IMR-90 (cell line): ENCODE results near the gene PTCH1. TPM values are rescaled to one million over a fixed set of nuclear protein-coding genes. Genes with fewer than 3 reads are reported as not detected.

ENCODE experiments used
- ATAC-seq: fragments of 200-7000 bp; cut with Tn5 transposase; 2 replicates; pipeline ENCODE4 v1.9.1; 2020; ENCODE audit warnings: low read depth, mild to moderate bottlenecking, moderate library complexity
- BruUV-seq: library from RNA; stranded (reverse); fragments of 400-500 nt; replicated peaks from 2 replicates; lab custom pipeline; 2021; lab: Mats Ljungman, UMichigan
- CTCF ChIA-PET: fragments of 300-600 bp; formaldehyde crosslinking; extraction: SDS; loops from one replicate; lab custom pipeline; 2021; ENCODE audit warnings: antibody characterized with exemption; lab: Yijun Ruan, JAX
- POLR2A ChIA-PET: fragments of 300-600 bp; sonication (Branson Sonifier 250); formaldehyde crosslinking; loops from one replicate; lab custom pipeline; 2022; ENCODE audit warnings: antibody characterized with exemption; ENCODE audit not compliant: unreplicated experiment; lab: Charles Lee
- DNase-seq: peaks from one replicate; pipeline ENCODE4 v3.0.0; 2013
- H2AFZ ChIP-seq: replicated peaks from 2 replicates; pipeline ENCODE3; 2013; ENCODE audit warnings: low read length, mild to moderate bottlenecking; ENCODE audit not compliant: poor library complexity
- H2AK5ac ChIP-seq: 2 replicates; pipeline ENCODE4 v1.6.1; 2013; ENCODE audit warnings: low read depth, low read length, inconsistent platforms
- H2AK9ac ChIP-seq: replicated peaks from 2 replicates; pipeline ENCODE3; 2013; ENCODE audit warnings: mild to moderate bottlenecking, low read depth, low read length, moderate library complexity; ENCODE audit not compliant: poor library complexity
- H2BK120ac ChIP-seq: 2 replicates; pipeline ENCODE4 v1.6.1; 2013; ENCODE audit warnings: low read depth, low read length, inconsistent platforms
- H2BK15ac ChIP-seq: 3 replicates; pipeline ENCODE4 v1.6.1; 2013; ENCODE audit warnings: low read depth, low read length, inconsistent platforms
- H2BK20ac ChIP-seq: 2 replicates; pipeline ENCODE4 v1.6.1; 2013; ENCODE audit warnings: low read depth, mild to moderate bottlenecking, inconsistent platforms, low read length, moderate library complexity
- H2BK5ac ChIP-seq: 2 replicates; pipeline ENCODE4 v1.6.1; 2013; ENCODE audit warnings: mild to moderate bottlenecking, low read depth, low read length, inconsistent platforms; ENCODE audit not compliant: poor library complexity, severe bottlenecking
- H3K14ac ChIP-seq: replicated peaks from 2 replicates; pipeline ENCODE4 v1.6.1; 2013; ENCODE audit warnings: low read depth, low read length, inconsistent platforms
- H3K18ac ChIP-seq: 2 replicates; pipeline ENCODE4 v1.6.1; 2013; ENCODE audit warnings: low read depth, low read length, control low read depth
- H3K23ac ChIP-seq: 2 replicates; pipeline ENCODE4 v1.6.1; 2013; ENCODE audit warnings: low read depth, low read length, inconsistent platforms
- H3K27ac ChIP-seq: 2 replicates; pipeline ENCODE4 v1.5.1; 2013; ENCODE audit warnings: mild to moderate bottlenecking, control low read depth, low read length; ENCODE audit not compliant: insufficient read depth
- H3K27me3 ChIP-seq: 2 replicates; pipeline ENCODE4 v1.6.1; 2013; ENCODE audit warnings: low read length; ENCODE audit not compliant: control insufficient read depth, insufficient read depth
- H3K36me3 ChIP-seq: 2 replicates; pipeline ENCODE4 v1.6.1; 2013; ENCODE audit warnings: low read length, mixed read lengths; ENCODE audit not compliant: control insufficient read depth, insufficient read depth
- H3K4ac ChIP-seq: 2 replicates; pipeline ENCODE4 v1.6.1; 2013; ENCODE audit warnings: low read depth, low read length, inconsistent platforms
- H3K4me1 ChIP-seq: 2 replicates; pipeline ENCODE4 v1.6.1; 2013; ENCODE audit warnings: low read length, mixed read lengths; ENCODE audit not compliant: control insufficient read depth, insufficient read depth
- H3K4me2 ChIP-seq: 2 replicates; pipeline ENCODE4 v1.6.1; 2013; ENCODE audit warnings: low read depth, mild to moderate bottlenecking, control low read depth, low read length, moderate library complexity
- H3K4me3 ChIP-seq: 2 replicates; pipeline ENCODE4 v1.5.1; 2013; ENCODE audit warnings: low read depth, mild to moderate bottlenecking, control low read depth, low read length, moderate library complexity; ENCODE audit not compliant: insufficient read depth
- H3K56ac ChIP-seq: 2 replicates; pipeline ENCODE4 v1.6.1; 2013; ENCODE audit warnings: low read length, inconsistent platforms; ENCODE audit not compliant: insufficient read depth; ENCODE audit errors: extremely low read depth
- H3K79me1 ChIP-seq, 2 experiments: 2 replicates each; pipeline ENCODE4 v1.6.1; 2013; ENCODE audit warnings: low read length in 2 of 2, inconsistent platforms in 1 of 2, low read depth in 1 of 2
- H3K9ac ChIP-seq: 2 replicates; pipeline ENCODE4 v1.6.1; 2013; ENCODE audit warnings: low read depth, low read length, control low read depth
- H3K9me1 ChIP-seq: 2 replicates; pipeline ENCODE4 v1.6.1; 2013; ENCODE audit warnings: low read length, inconsistent platforms; ENCODE audit not compliant: insufficient read depth
- H3K9me3 ChIP-seq: 2 replicates; pipeline ENCODE4 v1.6.1; 2013; ENCODE audit warnings: low read length; ENCODE audit not compliant: control insufficient read depth, insufficient read depth
- H4K20me1 ChIP-seq: 2 replicates; pipeline ENCODE4 v1.6.1; 2013; ENCODE audit warnings: low read length, inconsistent platforms; ENCODE audit not compliant: insufficient read depth
- H4K5ac ChIP-seq: 2 replicates; pipeline ENCODE4 v1.6.1; 2013; ENCODE audit warnings: mild to moderate bottlenecking, low read depth, low read length, control low read depth
- H4K8ac ChIP-seq, 2 experiments: 2 replicates each; pipeline ENCODE4 v1.6.1; 2013; ENCODE audit warnings: low read depth in 2 of 2, low read length in 2 of 2, control low read depth in 1 of 2, inconsistent platforms in 1 of 2
- H4K91ac ChIP-seq: 2 replicates; pipeline ENCODE4 v1.6.1; 2013; ENCODE audit warnings: low read depth, low read length, inconsistent platforms; ENCODE audit not compliant: insufficient read depth
- CEBPB ChIP-seq: IDR thresholded peaks from 2 replicates; pipeline ENCODE4 v1.6.1; 2012; ENCODE audit warnings: low read depth, low read length, improper control_type of control experiment
- MAZ ChIP-seq: IDR thresholded peaks from 2 replicates; pipeline ENCODE4 v1.6.1; 2012; ENCODE audit warnings: low read depth, mild to moderate bottlenecking, low read length, improper control_type of control experiment, moderate library complexity, borderline replicate concordance
- WGBS, 2 experiments: methylation state at CpG; one replicate each; pipeline versions ENCODE4 v1.1.5 to v1.1.7; 2013; ENCODE audit warnings: missing lambda C conversion rate in 2 of 2; ENCODE audit not compliant: insufficient read length in 1 of 2; ENCODE audit errors: extremely low coverage in 2 of 2; 5-methylcytosine and 5-hydroxymethylcytosine counted together
- dilution Hi-C: fragments of 300-500 bp; cut with HindIII; formaldehyde crosslinking; loops from one replicate; pipeline ENCODE4 v1.14.3; 2018; ENCODE audit warnings: low sequenced_read_pairs; ENCODE audit not compliant: unreplicated experiment
- in situ Hi-C: fragments of 300-500 bp; cut with MboI; formaldehyde crosslinking; loops from 3 replicates; pipeline ENCODE4 v1.14.3; 2019; ENCODE audit warnings: low sequenced_read_pairs, inconsistent platforms, mixed read lengths
- intact Hi-C: fragments of 100-400 bp; cut with micrococcal nuclease; formaldehyde crosslinking; loops from 2 replicates; pipeline ENCODE4 v1.10.0; 2022
- polyA plus RNA-seq, 3 experiments: library from polyadenylated mRNA; depleted of rRNA; stranded (reverse); fragments of >200 nt; gene quantifications; 2 replicates each; pipeline ENCODE4 v1.2.3, GENCODE V29; 2012; ENCODE audit warnings: low replicate concordance in 1 of 3
- total RNA-seq: library from RNA; depleted of rRNA; stranded (reverse); fragments of >200 nt; gene quantifications from 2 replicates; pipeline ENCODE4 v1.2.3, GENCODE V29; 2012

Gene PTCH1
- total and polyA plus RNA-seq, 2 of the 4 experiments (the other 2 are of a cell fraction) = 4.1 to 5.0 TPM

DNA sequence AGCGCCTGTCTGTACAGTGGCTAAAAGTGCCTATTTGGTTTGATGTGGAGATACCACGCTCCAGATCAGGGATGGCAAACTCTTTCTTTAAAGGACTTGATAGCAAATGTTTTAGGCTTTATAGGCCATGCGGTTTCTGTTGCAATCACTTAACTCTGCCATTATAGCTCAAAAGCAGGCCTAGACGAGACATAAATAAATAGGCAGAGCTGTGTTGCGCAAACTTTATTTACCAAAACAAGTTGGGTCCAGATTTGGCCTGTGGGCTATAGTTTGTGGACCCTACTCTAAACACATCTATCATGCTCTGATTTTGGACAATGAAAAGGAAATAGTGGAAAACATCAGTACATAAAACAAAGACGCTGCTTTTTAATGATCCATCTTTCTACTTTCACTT is 79.2 kb downstream of the PTCH1 start:
- H4K8ac ChIP-seq = no peak overlapping the region
- no peak overlapping the region for H3K4ac ChIP-seq

More for the DNA sequence above, 79.2 kb downstream of the PTCH1 start:
- CTCF ChIA-PET = no interaction called here
- Histone ChIP-seq H4K91ac (no peak overlapping the region), H2AFZ (no peak overlapping the region), H3K9me3 (no peaks in the 10 kb centered on the region), H3K27me3 (no peaks in the 10 kb centered on the region), H2BK120ac (no peak overlapping the region), H2BK15ac (no peak overlapping the region), H4K20me1 (no peaks in the 10 kb centered on the region), H2AK9ac (no peak overlapping the region), H2BK20ac (no peak overlapping the region), H3K79me1 (no peaks in the 10 kb centered on the region), H3K23ac (no peak overlapping the region), H3K36me3 (peaks cover 3% of the 10 kb centered on the region; the same call in 1 of the 2 replicates), H3K4me1 (no peaks in the 10 kb centered on the region), H4K5ac (no peak overlapping the region), H3K4me2 (peak overlapping the region; percentile 46; the same call in 1 of the 2 replicates), H3K9me1 (peaks cover 4% of the 10 kb centered on the region; the same call in 1 of the 2 replicates), H3K4me3 (no peak overlapping the region), H3K27ac (no peak overlapping the region), H3K56ac (no peak overlapping the region), H2BK5ac (no peak overlapping the region), H3K14ac (no peak overlapping the region), H2AK5ac (no peak overlapping the region), H3K18ac (no peak overlapping the region), H3K9ac (no peak overlapping the region)
- BruUV-seq = no TSS peak
- POLR2A ChIA-PET = no interaction called here
- ATAC-seq (no peak), DNase-seq (no peak)
- in situ Hi-C loops = no loop called here
- TF ChIP-seq CEBPB (peak; percentile 53), MAZ (no peak)
- dilution Hi-C loops = no loop called here
- 100% methylated on average over 1 of the region's 6 CpGs; no CpG with 5 or more reads in 1 of the 2 experiments for WGBS, 2 experiments
- intact Hi-C loops = no loop called here
